ENCODE data around the gene KCNH2.

DNA sequence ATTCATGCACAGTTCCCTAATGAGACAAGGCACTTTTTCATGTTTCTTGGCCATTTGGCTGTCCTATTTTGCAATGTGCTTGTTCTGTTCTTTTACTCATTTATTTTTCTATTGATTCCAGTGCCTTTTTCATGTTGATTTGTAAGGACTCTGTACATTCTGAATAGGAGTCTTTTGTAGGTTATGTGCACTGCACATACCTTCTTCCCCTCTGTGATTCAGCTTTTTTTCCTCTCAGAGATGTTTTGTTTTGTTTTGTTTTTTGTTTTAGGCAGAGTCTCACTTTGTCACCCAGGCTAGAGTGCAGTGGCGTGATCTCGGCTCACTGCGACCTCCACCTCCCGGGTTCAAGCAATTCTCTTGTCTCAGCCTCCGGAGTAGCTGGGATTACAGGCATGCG is 59.7 kb downstream of the KCNH2 start:
- TF ChIP-seq, protein P1, sequence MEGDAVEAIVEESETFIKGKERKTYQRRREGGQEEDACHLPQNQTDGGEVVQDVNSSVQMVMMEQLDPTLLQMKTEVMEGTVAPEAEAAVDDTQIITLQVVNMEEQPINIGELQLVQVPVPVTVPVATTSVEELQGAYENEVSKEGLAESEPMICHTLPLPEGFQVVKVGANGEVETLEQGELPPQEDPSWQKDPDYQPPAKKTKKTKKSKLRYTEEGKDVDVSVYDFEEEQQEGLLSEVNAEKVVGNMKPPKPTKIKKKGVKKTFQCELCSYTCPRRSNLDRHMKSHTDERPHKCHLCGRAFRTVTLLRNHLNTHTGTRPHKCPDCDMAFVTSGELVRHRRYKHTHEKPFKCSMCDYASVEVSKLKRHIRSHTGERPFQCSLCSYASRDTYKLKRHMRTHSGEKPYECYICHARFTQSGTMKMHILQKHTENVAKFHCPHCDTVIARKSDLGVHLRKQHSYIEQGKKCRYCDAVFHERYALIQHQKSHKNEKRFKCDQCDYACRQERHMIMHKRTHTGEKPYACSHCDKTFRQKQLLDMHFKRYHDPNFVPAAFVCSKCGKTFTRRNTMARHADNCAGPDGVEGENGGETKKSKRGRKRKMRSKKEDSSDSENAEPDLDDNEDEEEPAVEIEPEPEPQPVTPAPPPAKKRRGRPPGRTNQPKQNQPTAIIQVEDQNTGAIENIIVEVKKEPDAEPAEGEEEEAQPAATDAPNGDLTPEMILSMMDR (conservative IDR thresholded peaks at IDR 0.05; ENCODE audit: low read depth, low read length), result no peak
- no peak for TF ChIP-seq EZH2 (IDR thresholded peaks at IDR 0.05; ENCODE audit: borderline replicate concordance, low read depth, low read length, poor library complexity, severe bottlenecking)
